Brain microvascular endothelial cell (primary cell): Measurements from ENCODE around the gene CERS6.
A peak's percentile ranks its signal among the peaks of the same experiment; 100 is the strongest.

Experiments
- DNase-seq: peaks from one replicate; pipeline ENCODE4 v3.0.0-alpha.2; 2020
- H3K27ac ChIP-seq: fragments of 250-450 bp; sonication (Bioruptor Pico); 2 replicates; pipeline ENCODE4 v1.5.1; 2020; ENCODE audit warnings: mild to moderate bottlenecking, moderate library complexity
- H3K27me3 ChIP-seq: fragments of 250-450 bp; sonication (Bioruptor Pico); replicated peaks from 2 replicates; pipeline ENCODE4 v1.5.1; 2020; ENCODE audit warnings: mild to moderate bottlenecking
- H3K36me3 ChIP-seq: fragments of 250-450 bp; sonication (Bioruptor Pico); replicated peaks from 2 replicates; pipeline ENCODE4 v1.5.1; 2020; ENCODE audit warnings: mild to moderate bottlenecking
- H3K4me3 ChIP-seq: 2 replicates; pipeline ENCODE4 v1.5.1; 2011; ENCODE audit warnings: low read depth, mild to moderate bottlenecking, control low read depth, low read length, moderate library complexity
- in situ Hi-C: cut with HindIII; loops from 2 replicates; pipeline ENCODE4 v1.10.0; 2017; ENCODE audit warnings: low sequenced_read_pairs, low pct_ligation_motif_present
- TF ChIP-seq, protein P1 (sequence below): IDR thresholded peaks from 2 replicates; pipeline ENCODE4 v1.5.1; 2011; ENCODE audit warnings: low read depth, mild to moderate bottlenecking, moderate library complexity, low read length, control low read depth, inconsistent platforms; ENCODE audit errors: missing control alignments

The CERS6 gene

DNA sequence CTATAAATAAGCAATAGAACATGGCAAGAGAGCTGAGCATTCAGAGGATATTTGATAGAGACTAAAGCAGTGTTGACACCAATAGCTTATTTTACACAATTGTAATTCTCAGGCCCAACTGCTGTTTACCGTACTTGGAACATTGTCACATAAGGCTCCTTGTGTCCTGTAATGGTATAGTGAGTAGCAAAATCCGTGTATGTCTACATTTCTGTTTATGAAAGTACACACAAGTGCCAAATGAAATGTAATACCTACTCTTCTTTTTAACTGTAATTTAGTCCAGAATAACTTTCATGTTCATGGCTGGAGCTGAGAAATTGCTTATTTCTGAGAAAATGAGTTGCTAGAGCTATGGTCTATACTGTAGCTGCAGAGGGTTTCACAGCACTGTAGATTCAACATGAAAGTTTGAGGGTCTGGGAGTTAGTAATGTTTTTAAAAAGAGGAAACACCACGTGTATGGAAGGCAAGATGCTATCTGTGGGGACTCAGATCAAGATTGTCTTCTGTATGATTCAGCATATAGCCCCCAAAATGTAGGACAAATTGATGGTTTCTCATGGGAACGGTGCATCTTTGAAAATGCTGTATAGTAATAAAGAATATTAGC is 236.2 kb downstream of the CERS6 start:
- no peak for DNase-seq
- H3K27ac ChIP-seq, result no peak overlapping the region
- no peak overlapping the region for H3K4me3 ChIP-seq
- in situ Hi-C loops, result no loop called here
- no peaks in the 10 kb centered on the region for H3K36me3 ChIP-seq
- H3K27me3 ChIP-seq, result no peaks in the 10 kb centered on the region
- TF ChIP-seq, protein P1, sequence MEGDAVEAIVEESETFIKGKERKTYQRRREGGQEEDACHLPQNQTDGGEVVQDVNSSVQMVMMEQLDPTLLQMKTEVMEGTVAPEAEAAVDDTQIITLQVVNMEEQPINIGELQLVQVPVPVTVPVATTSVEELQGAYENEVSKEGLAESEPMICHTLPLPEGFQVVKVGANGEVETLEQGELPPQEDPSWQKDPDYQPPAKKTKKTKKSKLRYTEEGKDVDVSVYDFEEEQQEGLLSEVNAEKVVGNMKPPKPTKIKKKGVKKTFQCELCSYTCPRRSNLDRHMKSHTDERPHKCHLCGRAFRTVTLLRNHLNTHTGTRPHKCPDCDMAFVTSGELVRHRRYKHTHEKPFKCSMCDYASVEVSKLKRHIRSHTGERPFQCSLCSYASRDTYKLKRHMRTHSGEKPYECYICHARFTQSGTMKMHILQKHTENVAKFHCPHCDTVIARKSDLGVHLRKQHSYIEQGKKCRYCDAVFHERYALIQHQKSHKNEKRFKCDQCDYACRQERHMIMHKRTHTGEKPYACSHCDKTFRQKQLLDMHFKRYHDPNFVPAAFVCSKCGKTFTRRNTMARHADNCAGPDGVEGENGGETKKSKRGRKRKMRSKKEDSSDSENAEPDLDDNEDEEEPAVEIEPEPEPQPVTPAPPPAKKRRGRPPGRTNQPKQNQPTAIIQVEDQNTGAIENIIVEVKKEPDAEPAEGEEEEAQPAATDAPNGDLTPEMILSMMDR, result no peak

DNA sequence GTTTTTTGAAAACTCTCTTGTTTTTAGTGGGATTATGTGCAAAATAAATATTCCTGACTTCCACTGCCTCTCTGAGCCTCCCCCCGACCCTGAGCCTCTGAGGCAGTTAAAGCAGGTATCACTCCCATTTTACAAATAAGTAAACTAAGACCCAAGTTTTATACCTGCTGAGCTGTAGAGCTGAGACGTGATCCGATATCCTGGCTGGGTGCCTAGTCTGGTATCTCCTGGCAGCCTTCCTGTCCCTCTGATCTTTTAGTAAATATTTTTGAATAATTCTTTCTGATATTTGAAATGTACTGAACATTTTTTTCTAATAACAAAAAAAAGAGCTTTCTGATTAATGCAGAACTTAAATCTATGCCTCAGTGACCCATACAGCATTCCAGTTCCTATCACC is 238.1 kb downstream of the CERS6 start:
- in situ Hi-C loops, result no loop called here
- H3K36me3 ChIP-seq, result no peaks in the 10 kb centered on the region
- TF ChIP-seq, protein P1, result no peak

DNA sequence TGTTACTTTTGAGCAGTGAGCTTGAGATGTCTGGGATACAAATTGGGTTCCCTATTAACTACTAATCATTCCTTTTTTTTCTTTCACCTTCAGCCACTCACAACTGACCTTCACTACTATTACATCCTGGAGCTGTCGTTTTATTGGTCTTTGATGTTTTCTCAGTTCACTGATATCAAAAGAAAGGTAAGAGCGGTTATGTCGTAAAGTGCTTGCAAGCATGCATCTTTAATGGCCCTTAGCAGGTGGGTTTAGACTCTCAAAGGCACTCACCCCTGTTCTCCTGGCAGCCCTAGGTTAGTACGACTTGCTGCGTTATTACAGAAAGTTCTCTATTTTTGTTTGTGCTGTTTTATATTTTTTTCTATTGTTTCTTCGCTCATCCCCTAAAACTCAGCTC is 238.8 kb downstream of the CERS6 start:
- TF ChIP-seq, protein P1, result no peak
- no peaks in the 10 kb centered on the region for H3K36me3 ChIP-seq
- no peak overlapping the region for H3K27ac ChIP-seq
- in situ Hi-C loops, result no loop called here
- no peaks in the 10 kb centered on the region for H3K27me3 ChIP-seq
- no peak overlapping the region for H3K4me3 ChIP-seq
- no peak for DNase-seq

More for the DNA sequence above, 238.1 kb downstream of the CERS6 start:
- Histone ChIP-seq H3K27me3 (no peaks in the 10 kb centered on the region), H3K27ac (no peak overlapping the region), H3K4me3 (no peak overlapping the region)
- no peak for DNase-seq

DNA sequence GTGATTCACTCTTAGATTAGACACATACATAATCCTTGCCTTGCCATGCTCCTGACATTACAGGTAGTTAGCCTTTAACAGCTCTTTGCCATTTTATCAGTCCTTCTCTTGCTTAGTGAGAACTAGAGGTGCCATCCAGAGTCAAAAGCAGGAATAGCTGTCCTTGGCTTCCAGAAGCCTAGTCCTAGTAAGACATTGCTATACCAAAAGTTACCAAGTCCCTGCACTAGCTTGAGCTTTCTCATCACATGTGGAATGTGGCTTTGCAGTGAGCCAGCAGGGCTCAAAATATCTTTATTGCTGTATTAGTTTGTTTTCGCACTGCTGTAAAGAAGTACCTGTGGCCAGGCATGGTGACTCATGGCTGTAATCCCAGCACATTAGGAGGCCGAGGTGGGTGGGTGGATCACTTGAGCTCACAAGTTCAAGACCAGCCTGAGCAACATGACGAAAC is 241.6 kb downstream of the CERS6 start:
- H3K27ac ChIP-seq, result no peak overlapping the region
- DNase-seq, result peak; percentile 11
- in situ Hi-C loops, result no loop called here
- H3K36me3 ChIP-seq, result no peaks in the 10 kb centered on the region
- no peaks in the 10 kb centered on the region for H3K27me3 ChIP-seq
- H3K4me3 ChIP-seq, result no peak overlapping the region
- TF ChIP-seq, protein P1, result peak; percentile 19

DNA sequence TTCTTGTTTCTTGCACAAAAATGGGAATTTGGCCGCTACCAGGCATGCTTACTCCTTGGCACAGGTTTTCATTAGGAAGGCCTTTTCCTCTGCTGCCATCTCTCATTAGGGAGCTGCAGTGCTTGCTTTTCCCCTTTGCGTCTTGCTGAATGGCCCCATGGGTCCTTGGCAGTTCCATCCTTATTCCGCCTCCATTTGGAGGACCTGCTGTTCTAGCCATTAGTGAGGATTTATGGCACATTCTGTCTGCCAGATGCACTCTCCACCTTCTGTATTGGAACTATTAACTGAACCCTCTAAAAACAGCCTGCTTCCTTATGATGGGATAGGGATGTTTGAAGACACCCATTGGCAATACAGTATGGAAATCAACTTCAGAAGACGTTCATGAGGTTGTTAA is 242.9 kb downstream of the CERS6 start:
- H3K27ac ChIP-seq, result no peak overlapping the region

More for the DNA sequence above, 242.9 kb downstream of the CERS6 start:
- H3K27me3 ChIP-seq, result no peaks in the 10 kb centered on the region
- no peak for DNase-seq
- H3K4me3 ChIP-seq, result no peak overlapping the region
- H3K36me3 ChIP-seq, result no peaks in the 10 kb centered on the region
- TF ChIP-seq, protein P1, result no peak
- in situ Hi-C loops, result no loop called here
